GM21825 (cell line): ENCODE results near the gene CDK6.

ENCODE experiments used
- ATAC-seq: cut with Tn5 transposase; IDR thresholded peaks from one replicate; pipeline ENCODE4 v1.9.1; 2021; ENCODE audit warnings: mild to moderate bottlenecking, moderate library complexity; ENCODE audit not compliant: unreplicated experiment

Gene CDK6

DNA sequence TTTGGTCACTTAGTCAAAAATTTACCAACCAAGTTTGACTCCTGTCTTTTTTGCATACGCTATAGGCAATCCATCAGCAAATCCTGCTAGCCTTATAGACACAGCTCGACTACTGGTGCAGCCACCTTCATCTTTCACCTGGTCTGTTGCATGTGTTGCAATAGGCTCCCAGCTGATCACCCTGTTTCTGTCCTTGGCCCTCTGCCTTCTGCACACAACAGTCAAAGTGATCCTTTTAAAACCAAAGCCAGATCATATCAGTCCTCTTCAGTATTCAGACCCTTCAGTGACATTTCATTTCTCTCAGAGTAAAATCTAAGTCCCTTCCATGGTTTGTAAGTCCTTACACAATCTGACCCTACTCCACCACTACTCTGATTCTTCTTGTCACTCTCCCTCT lies 10.9 kb upstream of the CDK6 start:
- ATAC-seq = no peak

DNA sequence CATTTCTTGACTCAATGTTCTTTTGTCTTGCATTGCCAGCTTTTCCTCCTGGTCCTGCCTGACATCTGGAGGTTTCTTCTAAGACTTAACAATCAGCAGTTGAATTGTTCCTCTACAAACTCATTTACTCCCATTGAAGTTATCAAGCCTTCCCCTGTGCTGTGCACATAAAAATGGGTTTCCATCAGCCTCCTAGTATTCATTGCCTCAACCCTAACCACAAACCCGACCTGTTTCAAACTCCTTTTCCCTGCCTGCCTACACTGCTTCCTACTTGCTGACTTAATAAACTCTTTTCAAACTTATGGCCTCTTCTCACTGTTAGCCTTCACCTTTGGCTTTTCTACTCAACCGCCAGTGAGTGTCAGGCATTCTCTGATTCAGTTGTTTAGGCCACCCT lies 9.4 kb upstream of the CDK6 start:
- ATAC-seq = no peak

GRCh38 chr7:92843781-92844180 lies 7.4 kb upstream of the CDK6 start:
- no peak for ATAC-seq

- ATAC-seq = no peak
Measured at GRCh38 chr7:92843034-92843760, 6.8 kb upstream of the CDK6 start.

GRCh38 chr7:92841192-92841591 lies 4.8 kb upstream of the CDK6 start:
- ATAC-seq = no peak

DNA sequence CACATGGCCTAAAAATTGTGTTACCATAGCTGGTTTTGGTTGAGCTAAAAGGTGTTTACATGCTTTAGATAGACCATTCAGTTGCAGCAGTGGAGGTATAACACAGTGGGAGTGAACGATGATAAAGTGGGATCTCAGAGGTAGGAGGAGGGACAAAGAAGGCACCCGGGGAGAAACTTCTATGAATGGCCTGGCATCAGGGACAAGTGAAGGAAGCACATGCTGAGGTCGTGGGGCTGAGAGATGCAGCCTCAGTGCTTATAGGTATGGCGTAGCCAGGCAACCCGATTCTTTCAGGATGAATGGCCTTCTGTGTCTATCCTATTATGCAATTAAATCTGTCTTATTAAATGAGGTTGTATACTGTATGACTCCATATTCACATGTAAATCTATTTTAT lies 3.9 kb upstream of the CDK6 start:
- no peak for ATAC-seq

- no peak for ATAC-seq
Measured at GRCh38 chr7:92839901-92840300, 3.5 kb upstream of the CDK6 start.

- ATAC-seq = no peak
Measured at GRCh38 chr7:92838934-92839333, 2.6 kb upstream of the CDK6 start.

DNA sequence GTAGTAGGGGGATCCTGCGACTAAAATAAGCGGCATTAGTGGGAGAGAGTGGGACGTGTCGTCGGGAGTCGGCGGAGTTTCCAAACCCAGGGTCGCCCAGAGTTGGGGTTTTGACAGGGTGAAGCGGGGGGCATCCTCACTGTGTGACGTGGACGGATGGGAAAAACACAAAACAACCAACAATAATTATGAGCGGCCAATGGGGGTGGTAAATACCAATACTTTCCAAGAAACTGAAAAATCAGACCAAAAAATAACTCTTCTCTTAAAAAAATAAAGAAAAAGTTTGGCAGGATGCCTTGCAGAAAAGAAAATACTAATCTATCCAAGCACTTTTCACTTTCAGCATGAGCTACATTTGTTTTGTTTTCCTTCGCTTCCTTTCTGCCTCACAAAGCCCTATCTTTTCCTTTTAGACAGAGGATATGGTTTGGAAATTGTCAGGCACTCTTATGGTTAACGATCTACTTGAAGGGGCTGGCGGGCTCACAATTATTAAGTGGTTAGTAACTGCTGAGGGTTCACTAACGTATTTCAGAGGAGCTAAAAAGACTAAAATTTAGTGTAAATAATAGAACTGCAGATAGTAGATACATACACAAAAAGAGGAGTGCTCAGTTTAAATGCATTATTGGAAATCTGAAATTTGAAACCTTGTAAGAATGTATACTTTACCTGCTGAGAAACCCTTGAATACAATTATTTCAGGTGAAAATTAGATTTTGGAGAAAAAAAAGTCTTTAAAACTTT lies 802 bp upstream of the CDK6 start:
- no peak for ATAC-seq

GRCh38 chr7:92835851-92836488 lies 403 bp downstream of the CDK6 start:
- ATAC-seq = no peak

DNA sequence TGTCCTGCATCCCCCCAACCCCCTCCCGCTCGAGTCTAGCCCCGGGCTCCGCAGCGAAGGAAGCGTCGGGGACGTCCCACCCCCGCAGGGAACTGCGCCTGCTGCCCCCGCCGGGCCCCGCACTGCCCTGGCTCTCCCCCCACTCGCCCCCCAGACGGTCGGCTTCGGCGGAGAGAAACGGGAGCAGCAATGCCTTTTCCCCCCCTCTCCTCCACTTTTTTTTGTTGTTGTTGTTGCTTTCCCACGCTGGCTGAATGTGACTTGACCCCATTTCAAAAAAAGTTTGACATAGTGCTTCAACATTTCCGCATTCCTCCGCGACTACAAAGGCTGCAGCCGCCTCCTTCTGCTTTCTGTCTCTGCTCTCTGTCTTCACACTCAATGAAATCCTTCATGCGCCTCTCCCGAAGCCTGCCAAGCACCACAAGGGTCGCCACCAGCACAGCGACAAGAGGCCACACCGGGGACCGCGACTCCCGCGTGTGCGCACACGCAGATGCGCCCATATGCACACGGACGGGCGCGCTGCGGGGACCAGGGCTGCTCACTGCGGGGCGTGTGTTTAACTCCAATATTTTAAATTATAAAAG lies 1.0 kb downstream of the CDK6 start:
- no peak for ATAC-seq

GRCh38 chr7:92834507-92835260 lies 1.7 kb downstream of the CDK6 start:
- ATAC-seq = no peak

DNA sequence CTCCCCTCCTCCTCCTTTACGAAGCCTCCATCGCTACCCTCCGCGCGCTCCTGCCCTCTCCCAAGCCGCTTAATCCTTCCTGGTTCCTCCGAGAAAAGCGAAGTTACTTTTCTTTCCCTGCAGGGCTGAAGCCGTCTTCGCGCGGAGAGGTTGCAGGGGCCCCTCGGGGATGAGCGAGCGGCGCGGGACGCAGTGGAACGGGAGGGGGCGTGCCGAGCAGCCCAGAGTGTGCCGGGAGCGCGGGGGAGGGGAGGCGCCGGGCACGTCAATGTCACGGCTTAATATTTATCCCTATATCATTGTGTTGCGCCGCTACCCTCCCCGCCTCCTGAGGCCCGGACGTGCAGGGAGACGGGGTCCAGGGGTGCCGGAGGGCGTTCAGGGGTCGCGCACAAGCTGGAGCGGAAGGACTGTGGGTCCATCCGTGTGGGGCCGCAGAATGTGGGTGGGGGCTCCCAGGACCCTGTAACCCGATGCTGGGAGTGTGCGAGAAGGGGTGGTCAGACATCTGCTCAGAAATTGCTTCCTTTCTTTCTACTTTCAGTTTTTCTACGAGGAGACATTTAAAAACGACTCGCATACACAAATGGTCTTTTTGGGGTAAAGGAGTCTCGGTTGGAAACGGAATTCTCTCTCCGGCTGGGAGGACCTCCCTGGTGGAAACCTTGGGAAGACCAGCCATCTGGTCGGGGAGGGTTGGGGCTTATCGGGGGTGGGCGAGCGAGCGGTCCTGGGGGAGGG lies 2.4 kb downstream of the CDK6 start:
- ATAC-seq = peak; percentile 49

DNA sequence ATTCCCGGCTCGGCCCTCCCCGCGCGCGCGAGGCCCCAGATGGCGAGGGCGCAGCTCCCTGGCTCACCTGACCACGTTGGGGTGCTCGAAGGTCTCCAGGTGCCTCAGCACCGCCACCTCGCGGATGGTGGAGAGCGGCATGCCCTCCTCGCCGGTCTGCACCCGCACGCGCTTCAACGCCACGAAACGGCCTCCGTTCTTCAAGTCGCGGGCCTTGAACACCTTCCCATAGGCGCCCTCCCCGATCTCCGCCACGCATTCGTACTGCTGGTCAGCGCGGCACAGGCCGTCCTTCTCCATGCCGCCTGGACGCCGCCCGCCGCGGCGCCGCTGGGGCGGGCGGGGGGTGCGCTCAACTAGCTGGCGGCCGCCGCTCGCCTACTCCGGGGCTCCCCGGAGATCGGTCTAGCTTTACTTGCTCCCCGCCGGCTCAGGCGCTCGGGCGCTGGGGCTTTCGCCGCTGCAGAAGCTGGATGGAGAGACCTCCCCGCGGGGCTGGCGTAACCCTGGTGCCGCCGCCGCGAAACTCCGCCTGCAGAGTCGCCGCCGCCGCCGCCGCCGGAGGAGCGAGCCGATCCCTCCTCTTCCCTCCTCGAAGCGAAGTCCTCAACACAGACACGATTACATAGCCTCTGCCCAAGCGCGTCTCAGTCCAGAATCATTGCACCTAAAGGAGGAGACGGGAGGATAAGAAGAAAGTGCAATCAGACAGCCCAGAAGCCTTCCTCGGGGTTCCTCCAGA lies 3.2 kb downstream of the CDK6 start:
- peak; percentile 52 for ATAC-seq

- ATAC-seq = no peak
Measured at GRCh38 chr7:92832534-92833023, 3.8 kb downstream of the CDK6 start.

GRCh38 chr7:92831716-92832533 lies 4.4 kb downstream of the CDK6 start:
- no peak for ATAC-seq

GRCh38 chr7:92830532-92831110 lies 5.8 kb downstream of the CDK6 start:
- ATAC-seq = no peak

- ATAC-seq = no peak
Measured at GRCh38 chr7:92830027-92830426, 6.3 kb downstream of the CDK6 start.
